ENCODE data around the gene BEND7.

GRCh38 chr10:13414137-13414536 lies 114.7 kb downstream of the BEND7 start:
- TF ChIP-seq POLR2A (IDR thresholded peaks at IDR 0.05; ENCODE audit: low read depth, low read length) (no peak), RCOR1 (IDR thresholded peaks at IDR 0.05; ENCODE audit: insufficient replicate concordance, low read length) (no peak), ELK1 (IDR thresholded peaks at IDR 0.05; ENCODE audit: borderline replicate concordance, low read depth, low read length) (no peak)
- TF ChIP-seq, protein P1, sequence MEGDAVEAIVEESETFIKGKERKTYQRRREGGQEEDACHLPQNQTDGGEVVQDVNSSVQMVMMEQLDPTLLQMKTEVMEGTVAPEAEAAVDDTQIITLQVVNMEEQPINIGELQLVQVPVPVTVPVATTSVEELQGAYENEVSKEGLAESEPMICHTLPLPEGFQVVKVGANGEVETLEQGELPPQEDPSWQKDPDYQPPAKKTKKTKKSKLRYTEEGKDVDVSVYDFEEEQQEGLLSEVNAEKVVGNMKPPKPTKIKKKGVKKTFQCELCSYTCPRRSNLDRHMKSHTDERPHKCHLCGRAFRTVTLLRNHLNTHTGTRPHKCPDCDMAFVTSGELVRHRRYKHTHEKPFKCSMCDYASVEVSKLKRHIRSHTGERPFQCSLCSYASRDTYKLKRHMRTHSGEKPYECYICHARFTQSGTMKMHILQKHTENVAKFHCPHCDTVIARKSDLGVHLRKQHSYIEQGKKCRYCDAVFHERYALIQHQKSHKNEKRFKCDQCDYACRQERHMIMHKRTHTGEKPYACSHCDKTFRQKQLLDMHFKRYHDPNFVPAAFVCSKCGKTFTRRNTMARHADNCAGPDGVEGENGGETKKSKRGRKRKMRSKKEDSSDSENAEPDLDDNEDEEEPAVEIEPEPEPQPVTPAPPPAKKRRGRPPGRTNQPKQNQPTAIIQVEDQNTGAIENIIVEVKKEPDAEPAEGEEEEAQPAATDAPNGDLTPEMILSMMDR (conservative IDR thresholded peaks at IDR 0.05; ENCODE audit: low read depth, low read length), result no peak

Measured in IMR-90 (cell line).